Trophoblast cell (in vitro differentiated cells and primary cell): ENCODE measurements around the gene LEMD3.

Experiments used
- DNase-seq, 2 donors: peaks; one replicate each; pipeline ENCODE4 v3.0.0-alpha.2; 2016
- H2AFZ ChIP-seq: 2 replicates; pipeline ENCODE4 v1.6.1; 2013; ENCODE audit warnings: low read length, moderate library complexity, mild to moderate bottlenecking; ENCODE audit not compliant: insufficient read depth, poor library complexity
- H2AK5ac ChIP-seq: 2 replicates; pipeline ENCODE4 v1.6.1; 2013; ENCODE audit warnings: mild to moderate bottlenecking, low read length
- H2BK120ac ChIP-seq: 2 replicates; pipeline ENCODE4 v1.6.1; 2013; ENCODE audit warnings: low read length, mild to moderate bottlenecking, moderate library complexity; ENCODE audit not compliant: insufficient read depth, poor library complexity
- H2BK12ac ChIP-seq: 2 replicates; pipeline ENCODE4 v1.6.1; 2013; ENCODE audit warnings: mild to moderate bottlenecking, low read length, moderate library complexity
- H2BK5ac ChIP-seq: 2 replicates; pipeline ENCODE4 v1.6.1; 2013; ENCODE audit warnings: low read length, low read depth, moderate library complexity, mild to moderate bottlenecking; ENCODE audit not compliant: poor library complexity
- H3K14ac ChIP-seq: 2 replicates; pipeline ENCODE4 v1.6.1; 2013; ENCODE audit warnings: mild to moderate bottlenecking, low read length
- H3K18ac ChIP-seq: 2 replicates; pipeline ENCODE4 v1.6.1; 2013; ENCODE audit warnings: mild to moderate bottlenecking, low read length
- H3K23ac ChIP-seq: 2 replicates; pipeline ENCODE4 v1.6.1; 2013; ENCODE audit warnings: low read length
- H3K27ac ChIP-seq: 2 replicates; pipeline ENCODE4 v1.5.1; 2013; ENCODE audit warnings: low read depth, mild to moderate bottlenecking, inconsistent platforms, low read length, moderate library complexity
- H3K27me3 ChIP-seq: 2 replicates; pipeline ENCODE4 v1.6.1; 2013; ENCODE audit warnings: inconsistent platforms, mild to moderate bottlenecking, low read length, moderate library complexity; ENCODE audit not compliant: insufficient read depth
- H3K36me3 ChIP-seq, 2 experiments: 1 replicate in 1 of 2; 2 replicates in 1 of 2; pipeline ENCODE4 v1.6.1; 2013; ENCODE audit warnings: low read length in 2 of 2, mild to moderate bottlenecking in 2 of 2, moderate library complexity in 1 of 2; ENCODE audit not compliant: insufficient read depth in 2 of 2, control insufficient read depth in 1 of 2
- H3K4ac ChIP-seq: 2 replicates; pipeline ENCODE4 v1.6.1; 2013; ENCODE audit warnings: low read depth, mild to moderate bottlenecking, low read length, moderate library complexity
- H3K4me1 ChIP-seq, 2 experiments: 1 replicate in 1 of 2; 2 replicates in 1 of 2; pipeline ENCODE4 v1.6.1; 2013; ENCODE audit warnings: low read length in 2 of 2, mild to moderate bottlenecking in 2 of 2, moderate library complexity in 1 of 2; ENCODE audit not compliant: insufficient read depth in 2 of 2, control insufficient read depth in 1 of 2
- H3K4me2 ChIP-seq: 2 replicates; pipeline ENCODE4 v1.6.1; 2013; ENCODE audit warnings: inconsistent platforms, mild to moderate bottlenecking, low read length, moderate library complexity
- H3K4me3 ChIP-seq: 2 replicates; pipeline ENCODE4 v1.5.1; 2013; ENCODE audit warnings: mild to moderate bottlenecking, low read depth, low read length, inconsistent platforms
- H3K79me1 ChIP-seq: one replicate; pipeline ENCODE4 v1.6.1; 2013; ENCODE audit warnings: low read length
- H3K79me2 ChIP-seq: 2 replicates; pipeline ENCODE4 v1.6.1; 2013; ENCODE audit warnings: low read length, mild to moderate bottlenecking; ENCODE audit not compliant: control insufficient read depth, insufficient read depth, poor library complexity
- H3K9ac ChIP-seq: 2 replicates; pipeline ENCODE4 v1.6.1; 2013; ENCODE audit warnings: mild to moderate bottlenecking, low read length
- H3K9me3 ChIP-seq: 2 replicates; pipeline ENCODE4 v1.6.1; 2013; ENCODE audit warnings: low read depth, mild to moderate bottlenecking, control low read depth, inconsistent platforms, low read length; ENCODE audit not compliant: insufficient read depth
- H4K12ac ChIP-seq: 2 replicates; pipeline ENCODE4 v1.6.1; 2013; ENCODE audit warnings: low read depth, mild to moderate bottlenecking, low read length, moderate library complexity
- H4K8ac ChIP-seq: 2 replicates; pipeline ENCODE4 v1.6.1; 2013; ENCODE audit warnings: low read depth, mild to moderate bottlenecking, low read length, moderate library complexity
- H4K91ac ChIP-seq: one replicate; pipeline ENCODE4 v1.6.1; 2013; ENCODE audit warnings: low read depth, mild to moderate bottlenecking, low read length, moderate library complexity
- WGBS: extraction: QIAGEN DNeasy Blood & Tissue Kit; methylation state at CpG from one replicate; pipeline ENCODE4 v1.1.7; 2013; ENCODE audit warnings: missing lambda C conversion rate; ENCODE audit not compliant: insufficient read length, insufficient coverage; ENCODE audit errors: extremely low coverage; 5-methylcytosine and 5-hydroxymethylcytosine counted together

LEMD3 gene

DNA sequence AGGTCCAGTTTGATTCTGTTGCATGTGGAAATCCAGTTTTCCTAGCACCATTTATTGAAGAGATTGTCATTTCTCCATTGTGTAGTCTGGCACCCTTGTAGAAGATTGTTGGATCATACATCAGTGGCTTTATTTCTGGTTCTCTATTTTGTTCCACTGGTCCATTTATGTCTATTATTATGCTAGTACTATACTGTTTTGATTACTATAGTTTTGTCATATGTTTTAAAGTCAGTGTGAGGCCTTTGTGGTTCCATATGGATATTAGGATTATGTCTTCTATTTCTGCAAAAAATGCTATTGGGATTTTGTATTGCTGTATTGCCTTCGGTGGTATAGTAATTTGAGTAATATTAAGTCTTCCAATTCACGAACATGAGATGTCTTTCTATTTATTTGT, 51.4 kb downstream of the LEMD3 start:
- Histone ChIP-seq H2BK5ac (no peak overlapping the region), H2BK120ac (no peak overlapping the region), H3K18ac (no peak overlapping the region), H3K4me3 (no peak overlapping the region), H4K12ac (no peak overlapping the region), H2AFZ (no peak overlapping the region), H3K4me2 (no peak overlapping the region), H3K27ac (no peak overlapping the region), H3K23ac (no peak overlapping the region), H3K79me1 (no peaks in the 10 kb centered on the region), H3K9me3 (no peaks in the 10 kb centered on the region), H3K4ac (no peak overlapping the region), H4K8ac (no peak overlapping the region), H3K79me2 (no peaks in the 10 kb centered on the region), H3K27me3 (no peaks in the 10 kb centered on the region), H2AK5ac (no peak overlapping the region), H3K14ac (no peak overlapping the region), H4K91ac (no peak overlapping the region), H2BK12ac (no peak overlapping the region), H3K9ac (no peak overlapping the region), H3K36me3 (peaks cover 6 to 7% of the 10 kb centered on the region in 2 experiments), H3K4me1 (no peaks in the 10 kb centered on the region)
- DNase-seq = no peak
- no CpG with 5 or more reads among the region's 2 CpGs for WGBS

GRCh38 chr12:65229441-65229840, 60.1 kb downstream of the LEMD3 start:
- H3K9ac ChIP-seq = no peak overlapping the region
- peaks cover 0 to 1% of the 10 kb centered on the region in 2 experiments for H3K36me3 ChIP-seq
- H3K9me3 ChIP-seq = no peaks in the 10 kb centered on the region
- no peaks in the 10 kb centered on the region for H3K79me1 ChIP-seq
- no peaks in the 10 kb centered on the region for H3K4me1 ChIP-seq
- H2AK5ac ChIP-seq = no peak overlapping the region
- no peak overlapping the region for H3K23ac ChIP-seq
- no peak overlapping the region for H3K4me3 ChIP-seq
- no peak for DNase-seq
- H3K14ac ChIP-seq = no peak overlapping the region
- no peak overlapping the region for H2BK12ac ChIP-seq
- no peak overlapping the region for H4K91ac ChIP-seq
- no peak overlapping the region for H2AFZ ChIP-seq
- no peak overlapping the region for H3K18ac ChIP-seq
- no peak overlapping the region for H4K12ac ChIP-seq
- no peak overlapping the region for H2BK120ac ChIP-seq
- H3K79me2 ChIP-seq = no peaks in the 10 kb centered on the region
- H3K27me3 ChIP-seq = no peaks in the 10 kb centered on the region
- no peak overlapping the region for H3K4ac ChIP-seq
- no CpG with 5 or more reads among the region's 1 CpG for WGBS
- no peak overlapping the region for H3K4me2 ChIP-seq
- H2BK5ac ChIP-seq = no peak overlapping the region
- H4K8ac ChIP-seq = no peak overlapping the region
- no peak overlapping the region for H3K27ac ChIP-seq

DNA sequence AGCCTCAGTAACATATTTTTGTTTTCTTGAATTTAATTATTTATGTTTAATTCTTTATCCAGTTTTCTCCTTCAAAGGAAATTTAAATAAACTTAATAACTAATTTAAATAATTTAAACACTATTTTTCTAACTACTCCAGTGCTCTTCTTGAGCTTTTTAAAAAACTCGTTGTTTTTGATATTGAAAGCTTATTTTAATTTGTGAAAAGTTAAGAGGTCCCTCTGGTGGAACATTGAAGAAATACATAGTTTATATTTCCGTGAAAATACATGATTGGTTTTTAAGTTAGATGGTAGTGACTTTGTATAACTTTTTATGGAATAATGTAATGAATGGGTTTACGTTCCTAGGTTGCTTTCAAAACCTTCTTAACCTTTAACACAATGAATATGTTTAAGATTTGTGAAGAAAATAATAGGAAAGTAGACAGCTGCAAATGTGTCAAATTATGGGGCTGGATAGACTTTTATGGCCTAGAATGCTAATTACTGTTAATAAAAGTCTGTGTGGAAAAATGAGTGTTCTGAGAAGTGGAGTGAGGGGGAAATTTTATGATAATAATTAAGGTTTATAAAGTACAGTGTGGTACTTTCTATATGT, 63.2 kb downstream of the LEMD3 start:
- H4K8ac ChIP-seq = no peak overlapping the region
- no CpG with 5 or more reads among the region's 3 CpGs for WGBS
- H4K12ac ChIP-seq = no peak overlapping the region
- no peak overlapping the region for H4K91ac ChIP-seq
- H2BK12ac ChIP-seq = no peak overlapping the region
- H2AFZ ChIP-seq = no peak overlapping the region
- no peak overlapping the region for H2BK5ac ChIP-seq
- no peak overlapping the region for H3K4ac ChIP-seq
- no peak overlapping the region for H3K14ac ChIP-seq
- no peak overlapping the region for H3K27ac ChIP-seq
- H3K23ac ChIP-seq = no peak overlapping the region
- no peaks in the 10 kb centered on the region for H3K4me1 ChIP-seq
- no peaks in the 10 kb centered on the region for H3K79me2 ChIP-seq
- H3K9me3 ChIP-seq = no peaks in the 10 kb centered on the region
- H2BK120ac ChIP-seq = no peak overlapping the region
- H3K27me3 ChIP-seq = no peaks in the 10 kb centered on the region
- no peak overlapping the region for H3K4me3 ChIP-seq
- no peak overlapping the region for H2AK5ac ChIP-seq
- no peak overlapping the region for H3K9ac ChIP-seq
- no peaks in the 10 kb centered on the region for H3K79me1 ChIP-seq
- peaks cover 0 to 1% of the 10 kb centered on the region in 2 experiments for H3K36me3 ChIP-seq
- no peak overlapping the region for H3K18ac ChIP-seq
- H3K4me2 ChIP-seq = no peak overlapping the region
- DNase-seq = peak in 1 of 2 donors; percentile 44

- WGBS = no CpG with 5 or more reads among the region's 1 CpG
- Histone ChIP-seq H2BK5ac (no peak overlapping the region), H3K79me2 (no peaks in the 10 kb centered on the region)
Observed at GRCh38 chr12:65237153-65237552, 67.8 kb downstream of the LEMD3 start.

More at GRCh38 chr12:65237153-65237552, 67.8 kb downstream of the LEMD3 start:
- H3K9me3 ChIP-seq = no peaks in the 10 kb centered on the region
- no peak overlapping the region for H3K23ac ChIP-seq
- no peaks in the 10 kb centered on the region for H3K79me1 ChIP-seq
- H2BK120ac ChIP-seq = no peak overlapping the region
- H4K12ac ChIP-seq = no peak overlapping the region
- H3K4me3 ChIP-seq = no peak overlapping the region
- H4K8ac ChIP-seq = no peak overlapping the region
- no peak overlapping the region for H3K4ac ChIP-seq
- no peak overlapping the region for H3K14ac ChIP-seq
- H2AFZ ChIP-seq = no peak overlapping the region
- no peak overlapping the region for H2BK12ac ChIP-seq
- no peak overlapping the region for H3K9ac ChIP-seq
- H3K36me3 ChIP-seq = peaks cover 0 to 3% of the 10 kb centered on the region in 2 experiments
- DNase-seq = no peak
- no peak overlapping the region for H3K4me2 ChIP-seq
- no peaks in the 10 kb centered on the region for H3K27me3 ChIP-seq
- H4K91ac ChIP-seq = no peak overlapping the region
- H2AK5ac ChIP-seq = no peak overlapping the region
- no peak overlapping the region for H3K18ac ChIP-seq
- no peak overlapping the region for H3K27ac ChIP-seq
- no peaks in the 10 kb centered on the region for H3K4me1 ChIP-seq
